Upper lobe of left lung (tissue), 6 donors: Measurements from ENCODE around the gene TXNRD1. TPM values are rescaled to one million over a fixed set of nuclear protein-coding genes. Genes with fewer than 3 reads are reported as not detected.
"Not testable (repeated sequence)": the region's sequence is repeated elsewhere in the genome, so short reads cannot be mapped to it uniquely, and the experiment has no call there.

Experiments
- ATAC-seq, 2 donors: fragments of 200-7000 bp; cut with Tn5 transposase; one replicate each; pipeline ENCODE4 v1.9.1; 2022; ENCODE audit warnings: mild to moderate bottlenecking in 2 of 2, moderate library complexity in 2 of 2; ENCODE audit not compliant: low FRiP score in 2 of 2
- DNase-seq, 2 donors: peaks; one replicate each; pipeline ENCODE4 v3.0.0-alpha.2; 2019 to 2020
- H3K27ac ChIP-seq, 4 donors: fragments of 200-600 bp; sonication (generic); one replicate each; pipeline ENCODE4 v1.5.1; 2016 to 2019
- H3K27me3 ChIP-seq, 4 donors: fragments of 200-600 bp; sonication (generic); one replicate each; pipeline ENCODE4 v1.5.1; 2017 to 2019
- H3K36me3 ChIP-seq, 4 donors: fragments of 200-600 bp; sonication (generic); one replicate each; pipeline ENCODE4 v1.5.1; 2016 to 2019
- H3K4me1 ChIP-seq, 4 donors: fragments of 200-600 bp; sonication (generic); one replicate each; pipeline ENCODE4 v1.5.1; 2018 to 2019
- H3K4me3 ChIP-seq, 4 donors: fragments of 200-600 bp; sonication (generic); one replicate each; pipeline ENCODE4 v1.5.1; 2017 to 2019; ENCODE audit warnings: mild to moderate bottlenecking in 2 of 4, moderate library complexity in 1 of 4
- H3K9me3 ChIP-seq, 4 donors: fragments of 200-600 bp; sonication (generic); one replicate each; pipeline ENCODE4 v1.5.1; 2018 to 2019
- CTCF ChIP-seq, 6 experiments: fragments of 450-650 bp in 4 of 6; fragments of 200-600 bp in 2 of 6; sonication (generic) in 2 of 6; IDR thresholded peaks; one replicate each; pipeline ENCODE4 v1.5.1; 2016 to 2019; ENCODE audit warnings: antibody characterized with exemption in 6 of 6
- EP300 ChIP-seq, 4 donors: sonication (generic); formaldehyde crosslinking; IDR thresholded peaks; one replicate each; pipeline ENCODE4 v1.5.1; 2017; ENCODE audit warnings: antibody characterized with exemption in 4 of 4, control low read depth in 2 of 4
- POLR2A ChIP-seq, 4 donors: fragments of 450-650 bp; IDR thresholded peaks; one replicate each; pipeline ENCODE4 v1.5.1; 2016 to 2017; ENCODE audit warnings: antibody characterized with exemption in 4 of 4, mild to moderate bottlenecking in 2 of 4
- POLR2AphosphoS5 ChIP-seq, 2 donors: sonication (generic); formaldehyde crosslinking; IDR thresholded peaks; one replicate each; pipeline ENCODE4 v1.5.1; 2017; ENCODE audit warnings: antibody characterized with exemption in 2 of 2
- WGBS, 2 donors: methylation state at CpG; one replicate each; pipeline ENCODE4 v1.1.5; 2017 to 2018; 5-methylcytosine and 5-hydroxymethylcytosine counted together
- total RNA-seq, 6 donors: library from RNA; depleted of rRNA in 4 of 6; stranded (reverse); fragments of >200 nt in 4 of 6; gene quantifications; one replicate each; pipeline versions ENCODE4 v1.1.0 to v1.2.1, GENCODE V29; 2016 to 2021
- donor health status: DM: no; HTN: no; CAD: no; lungs with moderate emphysema.
- donor health status: DM: no; HTN: yes; CAD: no; lungs with severe emphysema.

The TXNRD1 gene
- total RNA-seq, 6 donors from 2014 or later: 124 to 381 (median 162) TPM

GRCh38 chr12:104320627-104321024 is 105.0 kb downstream of the TXNRD1 start:
- no peaks in the 10 kb centered on the region for H3K9me3 ChIP-seq
- no peaks in the 10 kb centered on the region for H3K27me3 ChIP-seq
- H3K4me3 ChIP-seq: no peak overlapping the region
- ATAC-seq (no peak), DNase-seq (no peak)
- H3K4me1 ChIP-seq: no peaks in the 10 kb centered on the region
- TF ChIP-seq POLR2A (IDR thresholded peaks at IDR 0.05) (no peak), POLR2AphosphoS5 (IDR thresholded peaks at IDR 0.05) (no peak), EP300 (IDR thresholded peaks at IDR 0.05) (no peak), CTCF (IDR thresholded peaks at IDR 0.05) (no peak)
- H3K27ac ChIP-seq: no peak overlapping the region
- H3K36me3 ChIP-seq: peaks cover 42 to 89% (median 75%) of the 10 kb centered on the region in 4 donors

- Histone ChIP-seq H3K9me3 (no peaks in the 10 kb centered on the region), H3K4me1 (no peaks in the 10 kb centered on the region), H3K4me3 (no peak overlapping the region), H3K27me3 (no peaks in the 10 kb centered on the region), H3K27ac (no peak overlapping the region), H3K36me3 (peaks cover 41 to 89% (median 74%) of the 10 kb centered on the region in 4 donors)
- DNase-seq (no peak), ATAC-seq (no peak)
- TF ChIP-seq POLR2A (IDR thresholded peaks at IDR 0.05) (no peak), POLR2AphosphoS5 (IDR thresholded peaks at IDR 0.05) (no peak), EP300 (IDR thresholded peaks at IDR 0.05) (no peak), CTCF (IDR thresholded peaks at IDR 0.05) (no peak)
- 94 to 100% methylated on average over 1 of the region's 1 CpG for WGBS, 2 donors
Observed at GRCh38 chr12:104321949-104322348, 106.4 kb downstream of the TXNRD1 start.

GRCh38 chr12:104322533-104322932 is 107.0 kb downstream of the TXNRD1 start:
- H3K27ac ChIP-seq, H3K4me3 ChIP-seq, ATAC-seq, H3K4me1 ChIP-seq, DNase-seq, H3K27me3 ChIP-seq, H3K9me3 ChIP-seq: not testable (repeated sequence)
- peaks cover 41 to 89% (median 76%) of the 10 kb centered on the region in 4 donors for H3K36me3 ChIP-seq
- 93 to 96% methylated on average over 2 of the region's 2 CpGs for WGBS, 2 donors

GRCh38 chr12:104323899-104324298 is 108.3 kb downstream of the TXNRD1 start:
- Histone ChIP-seq H3K36me3 (peaks cover 51 to 89% (median 76%) of the 10 kb centered on the region in 4 donors), H3K9me3 (no peaks in the 10 kb centered on the region), H3K27ac (no peak overlapping the region), H3K4me3 (no peak overlapping the region), H3K27me3 (no peaks in the 10 kb centered on the region), H3K4me1 (no peaks in the 10 kb centered on the region)
- TF ChIP-seq POLR2A (IDR thresholded peaks at IDR 0.05) (no peak), CTCF (IDR thresholded peaks at IDR 0.05) (no peak), EP300 (IDR thresholded peaks at IDR 0.05) (no peak), POLR2AphosphoS5 (IDR thresholded peaks at IDR 0.05) (no peak)
- no peak for ATAC-seq
- no peak for DNase-seq
- 96 to 100% methylated on average over 1 of the region's 1 CpG for WGBS, 2 donors

GRCh38 chr12:104328278-104328677 is 112.7 kb downstream of the TXNRD1 start:
- ATAC-seq, H3K9me3 ChIP-seq, H3K4me3 ChIP-seq, H3K4me1 ChIP-seq, H3K27ac ChIP-seq, H3K27me3 ChIP-seq: not testable (repeated sequence)
- DNase-seq: peak in 1 of 2 donors; percentile 48
- peaks cover 44 to 96% (median 69%) of the 10 kb centered on the region in 4 donors for H3K36me3 ChIP-seq
- 94 to 96% methylated on average over 6 of the region's 6 CpGs for WGBS, 2 donors

- DNase-seq (no peak), ATAC-seq (no peak)
- Histone ChIP-seq H3K27me3 (no peaks in the 10 kb centered on the region), H3K36me3 (peaks cover 44 to 100% (median 69%) of the 10 kb centered on the region in 4 donors), H3K9me3 (no peaks in the 10 kb centered on the region), H3K27ac (no peak overlapping the region), H3K4me3 (no peak overlapping the region), H3K4me1 (no peaks in the 10 kb centered on the region)
- TF ChIP-seq CTCF (IDR thresholded peaks at IDR 0.05): no peak
- no peak for TF ChIP-seq POLR2A (IDR thresholded peaks at IDR 0.05)
- 97 to 98% methylated on average over 1 of the region's 1 CpG for whole genome bisulfite sequencing, 2 donors
Observed at GRCh38 chr12:104328790-104329189, 113.2 kb downstream of the TXNRD1 start.
